GM12878 (cell line): ENCODE data around the gene CCRL2. TPM values are rescaled to one million over a fixed set of nuclear protein-coding genes. Genes with fewer than 3 reads are reported as not detected.

ENCODE experiments used
- ATAC-seq: fragments of 200-7000 bp; cut with Tn5 transposase; 3 replicates; pipeline ENCODE4 v1.9.1; 2020; ENCODE audit warnings: mild to moderate bottlenecking, moderate library complexity
- BruUV-seq: library from RNA; stranded (reverse); fragments of 400-500 nt; replicated peaks from 2 replicates; lab custom pipeline; 2021; lab: Mats Ljungman, UMichigan
- CTCF ChIA-PET: fragments of 300-600 bp; sonication (Branson Sonifier 250); formaldehyde crosslinking; extraction: SDS; loops from one replicate; lab custom pipeline; 2021; ENCODE audit warnings: inconsistent platforms; lab: Yijun Ruan, JAX
- POLR2A ChIA-PET: fragments of 350-600 bp; formaldehyde crosslinking; extraction: SDS; loops from one replicate; lab custom pipeline; 2021; ENCODE audit warnings: inconsistent platforms; lab: Charles Lee
- RAD21 ChIA-PET: fragments of 300-600 bp; sonication (Branson Sonifier 250); formaldehyde crosslinking; loops from one replicate; lab custom pipeline; 2023; ENCODE audit warnings: antibody characterized with exemption; ENCODE audit not compliant: unreplicated experiment; lab: Charles Lee
- SMC1A ChIA-PET: fragments of 300-600 bp; sonication (Branson Sonifier 250); formaldehyde crosslinking; loops from one replicate; lab custom pipeline; 2023; ENCODE audit not compliant: unreplicated experiment, uncharacterized antibody; lab: Charles Lee
- DNase-seq: peaks from one replicate; pipeline ENCODE4 v3.0.0-alpha.2; 2011; ENCODE audit warnings: low read depth, low spot score
- FAIRE-seq: peaks from 3 replicates; lab custom pipeline; 2011; peaks lifted over from hg19 to GRCh38; lab: Jason Lieb, UNC
- H2AFZ ChIP-seq: 2 replicates; pipeline ENCODE4 v1.6.0; 2011; ENCODE audit warnings: low read depth, low read length, control low read depth; ENCODE audit not compliant: control insufficient read depth
- H3K27ac ChIP-seq: 2 replicates; pipeline ENCODE4 v1.5.1; 2011; ENCODE audit warnings: control low read depth; ENCODE audit not compliant: control insufficient read depth, insufficient read depth
- H3K27me3 ChIP-seq, 2 experiments: replicated peaks in 1 of 2; 2 replicates each; pipeline versions ENCODE4 v1.6.0 to v1.6.1; 2011; ENCODE audit warnings: low read length in 1 of 2; ENCODE audit not compliant: control insufficient read depth in 2 of 2, insufficient read depth in 2 of 2
- H3K36me3 ChIP-seq, 2 experiments: 2 replicates each; pipeline ENCODE4 v1.5.1; 2011; ENCODE audit warnings: low read length in 1 of 2; ENCODE audit not compliant: control insufficient read depth in 2 of 2, insufficient read depth in 2 of 2
- H3K4me1 ChIP-seq: 2 replicates; pipeline ENCODE4 v1.6.1; 2011; ENCODE audit warnings: mild to moderate bottlenecking, low read length, moderate library complexity, mixed read lengths; ENCODE audit not compliant: control insufficient read depth, insufficient read depth
- H3K4me2 ChIP-seq: 2 replicates; pipeline ENCODE4 v1.6.0; 2011; ENCODE audit warnings: control low read depth; ENCODE audit not compliant: control insufficient read depth, insufficient read depth
- H3K4me3 ChIP-seq: fragments of 200-600 bp; sonication (generic); 2 replicates; pipeline ENCODE4 v1.5.1; 2016
- H3K79me2 ChIP-seq: 2 replicates; pipeline ENCODE4 v1.6.0; 2011; ENCODE audit warnings: low read length; ENCODE audit not compliant: control insufficient read depth, insufficient read depth
- H3K9ac ChIP-seq: 2 replicates; pipeline ENCODE4 v1.8.0; 2011; ENCODE audit warnings: low read length, control low read depth, mixed read lengths; ENCODE audit not compliant: control insufficient read depth, insufficient read depth
- H3K9me3 ChIP-seq: replicated peaks from 3 replicates; pipeline ENCODE4 v1.5.1; 2011; ENCODE audit warnings: mild to moderate bottlenecking, low read length; ENCODE audit not compliant: control insufficient read depth, insufficient read depth
- H4K20me1 ChIP-seq: 2 replicates; pipeline ENCODE4 v1.6.0; 2011; ENCODE audit not compliant: control insufficient read depth, insufficient read depth
- ASH2L ChIP-seq: fragments of 300-600, 200-600 bp; sonication (generic); IDR thresholded peaks from 2 replicates; pipeline ENCODE4 v1.6.1; 2017; ENCODE audit warnings: low read depth, mild to moderate bottlenecking, borderline replicate concordance
- CBX5 ChIP-seq: sonication (generic); IDR thresholded peaks from 2 replicates; pipeline ENCODE4 v1.6.1; 2016; ENCODE audit warnings: low read depth, moderate library complexity, mild to moderate bottlenecking, inconsistent platforms
- FOS ChIP-seq: IDR thresholded peaks from 3 replicates; pipeline ENCODE4 v1.6.1; 2011; ENCODE audit warnings: borderline replicate concordance; ENCODE audit not compliant: insufficient read length; ENCODE audit errors: extremely low read depth
- MYB ChIP-seq: fragments of 150-350 bp; IDR thresholded peaks from 2 replicates; pipeline ENCODE4 v1.6.1; 2014; ENCODE audit warnings: mild to moderate bottlenecking, low read depth, low read length, borderline replicate concordance
- NR2C1 ChIP-seq: fragments of 450-650 bp; IDR thresholded peaks from 2 replicates; pipeline ENCODE4 v1.6.1; 2017; ENCODE audit warnings: antibody characterized with exemption, mild to moderate bottlenecking, moderate library complexity
- NR2C2 ChIP-seq: IDR thresholded peaks from 2 replicates; pipeline ENCODE4 v1.6.1; 2011; ENCODE audit warnings: borderline replicate concordance, low read depth; ENCODE audit not compliant: control insufficient read depth, insufficient read length
- SMC3 ChIP-seq: IDR thresholded peaks from 2 replicates; pipeline ENCODE4 v1.6.1; 2011; ENCODE audit warnings: low read length, improper control_type of control experiment, borderline replicate concordance
- SP1 ChIP-seq: IDR thresholded peaks from one replicate; pipeline ENCODE4 v1.6.1; 2011; ENCODE audit warnings: low read depth, low read length
- WGBS: methylation state at CpG from one replicate; pipeline ENCODE4 v1.1.6; 2016; ENCODE audit warnings: low lambda C conversion rate; ENCODE audit not compliant: insufficient replicate concordance, insufficient coverage; ENCODE audit errors: missing lambda C conversion rate; 5-methylcytosine and 5-hydroxymethylcytosine counted together
- in situ Hi-C: fragments of 300-500 bp; cut with MboI; formaldehyde crosslinking; loops from 9 replicates; pipeline ENCODE4 v1.14.3; 2018; ENCODE audit warnings: mixed read lengths
- intact Hi-C: fragments of 100-400 bp; cut with micrococcal nuclease; formaldehyde crosslinking; loops from one replicate; pipeline ENCODE4 v1.14.2; 2022; ENCODE audit not compliant: unreplicated experiment
- polyA plus RNA-seq, 11 experiments: library from polyadenylated mRNA; depleted of rRNA in 4 of 11; unstranded in 6 of 11; stranded (reverse) in 5 of 11; fragments of >200 nt; fragmentation: Nextera tagmentation in 4 of 11; fragmentation: Illumina TruSeq in 1 of 11; extraction: Ambion mirVana in 4 of 11; extraction: Trizol in 1 of 11; gene quantifications; 1 replicate in 1 of 11; 2 replicates in 10 of 11; pipeline versions ENCODE4 v1.2.1 to v1.2.3, GENCODE V29; 2011 to 2016; ENCODE audit warnings: inconsistent platforms in 2 of 11, missing spikeins in 2 of 11, low read depth in 1 of 11
- total RNA-seq, 4 experiments: library from RNA; depleted of rRNA in 3 of 4; stranded (reverse); fragments of >200 nt in 3 of 4; fragmentation: Illumina TruSeq in 1 of 4; extraction: Trizol in 1 of 4; gene quantifications; 2 replicates each; pipeline versions ENCODE4 v1.2.1 to v1.2.3, GENCODE V29; 2013 to 2021
- TF ChIP-seq, protein P1 (sequence below): IDR thresholded peaks from 2 replicates; pipeline ENCODE4 v1.6.1; 2012; ENCODE audit warnings: mild to moderate bottlenecking, low read depth, low read length
- TF ChIP-seq, protein P2 (sequence below): fragments of 450-650 bp; IDR thresholded peaks from 2 replicates; pipeline ENCODE4 v1.6.1; 2017; ENCODE audit warnings: mild to moderate bottlenecking, moderate library complexity
- TF ChIP-seq, protein P3 (sequence below): fragments of 150-350 bp; IDR thresholded peaks from 2 replicates; pipeline ENCODE4 v1.6.1; 2014; ENCODE audit warnings: mild to moderate bottlenecking, low read depth, low read length
- TF ChIP-seq, protein P4 (sequence below): IDR thresholded peaks from 2 replicates; pipeline ENCODE4 v1.6.1; 2011; ENCODE audit warnings: borderline replicate concordance, low read depth, mild to moderate bottlenecking, moderate library complexity, mixed read lengths, low read length; ENCODE audit not compliant: insufficient read depth; ENCODE audit errors: extremely low read length

Gene CCRL2
- total and polyA plus RNA-seq, 10 of the 15 experiments (the other 5 are each of a cell fraction or from before 2014, with no cell fraction given) = 0.04 to 2.5 (median 1.8) TPM

DNA sequence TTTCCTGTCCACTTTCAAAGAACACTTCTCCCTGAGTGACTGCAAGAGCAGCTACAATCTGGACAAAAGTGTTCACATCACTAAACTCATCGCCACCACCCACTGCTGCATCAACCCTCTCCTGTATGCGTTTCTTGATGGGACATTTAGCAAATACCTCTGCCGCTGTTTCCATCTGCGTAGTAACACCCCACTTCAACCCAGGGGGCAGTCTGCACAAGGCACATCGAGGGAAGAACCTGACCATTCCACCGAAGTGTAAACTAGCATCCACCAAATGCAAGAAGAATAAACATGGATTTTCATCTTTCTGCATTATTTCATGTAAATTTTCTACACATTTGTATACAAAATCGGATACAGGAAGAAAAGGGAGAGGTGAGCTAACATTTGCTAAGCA, 1.8 kb downstream of the CCRL2 start:
- ChIA-PET POLR2A (interaction anchor here (1.1 kb wide), 1 partner anchor 336 kb away, joined by 3 read pairs; no protein-coding TSS in a partner anchor), CTCF (interaction anchor here (0.7 to 1.9 kb wide), 2 partner anchors 39 to 80 kb away, joined by 3 to 7 read pairs; partner anchors contain the start of gene CCR5), SMC1A (interaction anchor here (2.1 kb wide), 1 partner anchor 80 kb away, joined by 6 read pairs; no protein-coding TSS in a partner anchor), RAD21 (no interaction called here)
- WGBS = 92% methylated on average over 7 of the region's 7 CpGs
- H3K36me3 ChIP-seq = no peaks in the 10 kb centered on the region
- no peak for ATAC-seq
- no peaks in the 10 kb centered on the region for H3K9me3 ChIP-seq
- H3K9ac ChIP-seq = no peak overlapping the region
- H3K4me1 ChIP-seq = peaks cover 11% of the 10 kb centered on the region
- intact Hi-C loops = no loop called here
- BruUV-seq = no TSS peak
- in situ Hi-C loops = no loop called here
- no peaks in the 10 kb centered on the region for H3K27me3 ChIP-seq
- H2AFZ ChIP-seq = no peak overlapping the region
- DNase-seq = no peak
- H3K4me2 ChIP-seq = no peak overlapping the region
- no peak overlapping the region for H3K27ac ChIP-seq
- FAIRE-seq = no peak
- H3K79me2 ChIP-seq = no peaks in the 10 kb centered on the region
- H4K20me1 ChIP-seq = no peaks in the 10 kb centered on the region
- H3K4me3 ChIP-seq = no peak overlapping the region
- TF ChIP-seq CBX5 (no peak), NR2C2 (no peak), SP1 (no peak), ASH2L (no peak), SMC3 (no peak), MYB (no peak), NR2C1 (no peak), FOS (no peak)
- TF ChIP-seq, protein P1, sequence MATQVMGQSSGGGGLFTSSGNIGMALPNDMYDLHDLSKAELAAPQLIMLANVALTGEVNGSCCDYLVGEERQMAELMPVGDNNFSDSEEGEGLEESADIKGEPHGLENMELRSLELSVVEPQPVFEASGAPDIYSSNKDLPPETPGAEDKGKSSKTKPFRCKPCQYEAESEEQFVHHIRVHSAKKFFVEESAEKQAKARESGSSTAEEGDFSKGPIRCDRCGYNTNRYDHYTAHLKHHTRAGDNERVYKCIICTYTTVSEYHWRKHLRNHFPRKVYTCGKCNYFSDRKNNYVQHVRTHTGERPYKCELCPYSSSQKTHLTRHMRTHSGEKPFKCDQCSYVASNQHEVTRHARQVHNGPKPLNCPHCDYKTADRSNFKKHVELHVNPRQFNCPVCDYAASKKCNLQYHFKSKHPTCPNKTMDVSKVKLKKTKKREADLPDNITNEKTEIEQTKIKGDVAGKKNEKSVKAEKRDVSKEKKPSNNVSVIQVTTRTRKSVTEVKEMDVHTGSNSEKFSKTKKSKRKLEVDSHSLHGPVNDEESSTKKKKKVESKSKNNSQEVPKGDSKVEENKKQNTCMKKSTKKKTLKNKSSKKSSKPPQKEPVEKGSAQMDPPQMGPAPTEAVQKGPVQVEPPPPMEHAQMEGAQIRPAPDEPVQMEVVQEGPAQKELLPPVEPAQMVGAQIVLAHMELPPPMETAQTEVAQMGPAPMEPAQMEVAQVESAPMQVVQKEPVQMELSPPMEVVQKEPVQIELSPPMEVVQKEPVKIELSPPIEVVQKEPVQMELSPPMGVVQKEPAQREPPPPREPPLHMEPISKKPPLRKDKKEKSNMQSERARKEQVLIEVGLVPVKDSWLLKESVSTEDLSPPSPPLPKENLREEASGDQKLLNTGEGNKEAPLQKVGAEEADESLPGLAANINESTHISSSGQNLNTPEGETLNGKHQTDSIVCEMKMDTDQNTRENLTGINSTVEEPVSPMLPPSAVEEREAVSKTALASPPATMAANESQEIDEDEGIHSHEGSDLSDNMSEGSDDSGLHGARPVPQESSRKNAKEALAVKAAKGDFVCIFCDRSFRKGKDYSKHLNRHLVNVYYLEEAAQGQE = no peak
- TF ChIP-seq, protein P2, sequence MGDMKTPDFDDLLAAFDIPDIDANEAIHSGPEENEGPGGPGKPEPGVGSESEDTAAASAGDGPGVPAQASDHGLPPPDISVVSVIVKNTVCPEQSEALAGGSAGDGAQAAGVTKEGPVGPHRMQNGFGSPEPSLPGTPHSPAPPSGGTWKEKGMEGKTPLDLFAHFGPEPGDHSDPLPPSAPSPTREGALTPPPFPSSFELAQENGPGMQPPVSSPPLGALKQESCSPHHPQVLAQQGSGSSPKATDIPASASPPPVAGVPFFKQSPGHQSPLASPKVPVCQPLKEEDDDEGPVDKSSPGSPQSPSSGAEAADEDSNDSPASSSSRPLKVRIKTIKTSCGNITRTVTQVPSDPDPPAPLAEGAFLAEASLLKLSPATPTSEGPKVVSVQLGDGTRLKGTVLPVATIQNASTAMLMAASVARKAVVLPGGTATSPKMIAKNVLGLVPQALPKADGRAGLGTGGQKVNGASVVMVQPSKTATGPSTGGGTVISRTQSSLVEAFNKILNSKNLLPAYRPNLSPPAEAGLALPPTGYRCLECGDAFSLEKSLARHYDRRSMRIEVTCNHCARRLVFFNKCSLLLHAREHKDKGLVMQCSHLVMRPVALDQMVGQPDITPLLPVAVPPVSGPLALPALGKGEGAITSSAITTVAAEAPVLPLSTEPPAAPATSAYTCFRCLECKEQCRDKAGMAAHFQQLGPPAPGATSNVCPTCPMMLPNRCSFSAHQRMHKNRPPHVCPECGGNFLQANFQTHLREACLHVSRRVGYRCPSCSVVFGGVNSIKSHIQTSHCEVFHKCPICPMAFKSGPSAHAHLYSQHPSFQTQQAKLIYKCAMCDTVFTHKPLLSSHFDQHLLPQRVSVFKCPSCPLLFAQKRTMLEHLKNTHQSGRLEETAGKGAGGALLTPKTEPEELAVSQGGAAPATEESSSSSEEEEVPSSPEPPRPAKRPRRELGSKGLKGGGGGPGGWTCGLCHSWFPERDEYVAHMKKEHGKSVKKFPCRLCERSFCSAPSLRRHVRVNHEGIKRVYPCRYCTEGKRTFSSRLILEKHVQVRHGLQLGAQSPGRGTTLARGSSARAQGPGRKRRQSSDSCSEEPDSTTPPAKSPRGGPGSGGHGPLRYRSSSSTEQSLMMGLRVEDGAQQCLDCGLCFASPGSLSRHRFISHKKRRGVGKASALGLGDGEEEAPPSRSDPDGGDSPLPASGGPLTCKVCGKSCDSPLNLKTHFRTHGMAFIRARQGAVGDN = no peak
- TF ChIP-seq, protein P3, sequence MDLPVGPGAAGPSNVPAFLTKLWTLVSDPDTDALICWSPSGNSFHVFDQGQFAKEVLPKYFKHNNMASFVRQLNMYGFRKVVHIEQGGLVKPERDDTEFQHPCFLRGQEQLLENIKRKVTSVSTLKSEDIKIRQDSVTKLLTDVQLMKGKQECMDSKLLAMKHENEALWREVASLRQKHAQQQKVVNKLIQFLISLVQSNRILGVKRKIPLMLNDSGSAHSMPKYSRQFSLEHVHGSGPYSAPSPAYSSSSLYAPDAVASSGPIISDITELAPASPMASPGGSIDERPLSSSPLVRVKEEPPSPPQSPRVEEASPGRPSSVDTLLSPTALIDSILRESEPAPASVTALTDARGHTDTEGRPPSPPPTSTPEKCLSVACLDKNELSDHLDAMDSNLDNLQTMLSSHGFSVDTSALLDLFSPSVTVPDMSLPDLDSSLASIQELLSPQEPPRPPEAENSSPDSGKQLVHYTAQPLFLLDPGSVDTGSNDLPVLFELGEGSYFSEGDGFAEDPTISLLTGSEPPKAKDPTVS = no peak
- TF ChIP-seq, protein P4, sequence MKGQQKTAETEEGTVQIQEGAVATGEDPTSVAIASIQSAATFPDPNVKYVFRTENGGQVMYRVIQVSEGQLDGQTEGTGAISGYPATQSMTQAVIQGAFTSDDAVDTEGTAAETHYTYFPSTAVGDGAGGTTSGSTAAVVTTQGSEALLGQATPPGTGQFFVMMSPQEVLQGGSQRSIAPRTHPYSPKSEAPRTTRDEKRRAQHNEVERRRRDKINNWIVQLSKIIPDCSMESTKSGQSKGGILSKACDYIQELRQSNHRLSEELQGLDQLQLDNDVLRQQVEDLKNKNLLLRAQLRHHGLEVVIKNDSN = no peak
